GDM1 (cell line): ENCODE measurements around the gene NFATC3.

Experiments
- DNase-seq: peaks from one replicate; lab custom pipeline; 2025; lab: John Stamatoyannopoulos, UW

Gene NFATC3

GRCh38 chr16:68251832-68252231 is 166.7 kb downstream of the NFATC3 start:
- no peak for DNase-seq

- DNase-seq, result no peak
Observed at GRCh38 chr16:68252383-68252782, 167.2 kb downstream of the NFATC3 start.

- no peak for DNase-seq
Observed at GRCh38 chr16:68253721-68254120, 168.6 kb downstream of the NFATC3 start.

GRCh38 chr16:68255712-68256111 is 170.5 kb downstream of the NFATC3 start:
- no peak for DNase-seq

- peak; percentile 50 for DNase-seq
Observed at GRCh38 chr16:68257251-68257905, 172.2 kb downstream of the NFATC3 start.

GRCh38 chr16:68257906-68258800 is 173.0 kb downstream of the NFATC3 start:
- peak; percentile 45 for DNase-seq

- no peak for DNase-seq
Observed at GRCh38 chr16:68259007-68259825, 174.0 kb downstream of the NFATC3 start.

- no peak for DNase-seq
Observed at GRCh38 chr16:68263559-68264127, 178.5 kb downstream of the NFATC3 start.

GRCh38 chr16:68264128-68265077 is 179.2 kb downstream of the NFATC3 start, which contains the start of gene SLC7A6:
TSS of gene SLC7A6 (plus strand) at chr16:68264526. CDS start at chr16:68274727, 10,201 bp downstream.
- peak; percentile 52 for DNase-seq

- peak; percentile 1 for DNase-seq
Observed at GRCh38 chr16:68265078-68265920, 180.1 kb downstream of the NFATC3 start.

GRCh38 chr16:68267612-68268405 is 182.6 kb downstream of the NFATC3 start:
- DNase-seq, result no peak

- no peak for DNase-seq
Observed at GRCh38 chr16:68269793-68270192, 184.6 kb downstream of the NFATC3 start.

- no peak for DNase-seq
Observed at GRCh38 chr16:68270353-68270752, 185.2 kb downstream of the NFATC3 start.

GRCh38 chr16:68272507-68273209 is 187.5 kb downstream of the NFATC3 start:
- no peak for DNase-seq

- no peak for DNase-seq
Observed at GRCh38 chr16:68273459-68273858, 188.3 kb downstream of the NFATC3 start.

- no peak for DNase-seq
Observed at GRCh38 chr16:68273896-68274295, 188.7 kb downstream of the NFATC3 start.

- no peak for DNase-seq
Observed at GRCh38 chr16:68274441-68274840, 189.3 kb downstream of the NFATC3 start.

GRCh38 chr16:68275611-68276191 is 190.5 kb downstream of the NFATC3 start:
- peak; percentile 72 for DNase-seq
